ENCODE data around the gene ALCAM. TPM values are rescaled to one million over a fixed set of nuclear protein-coding genes. Genes with fewer than 3 reads are reported as not detected.

ALCAM gene
- polyA plus RNA-seq, 4 donors: 9.2 to 27.9 (median 12.5) TPM

GRCh38 chr3:105614288-105615030 lies 247.8 kb downstream of the ALCAM start:
- Histone ChIP-seq H3K36me3 (ENCODE audit: control insufficient read depth in 3 of 3, insufficient read depth in 2 of 3, low read depth in 1 of 3, low read length in 3 of 3) (no peaks in the 10 kb centered on the region), H3K4me3 (ENCODE audit: low read depth in 1 of 3, low read length in 3 of 3) (no peak overlapping the region), H3K27ac (ENCODE audit: low read depth in 1 of 3, low read length in 2 of 3) (no peak overlapping the region), H3K9me3 (ENCODE audit: control insufficient read depth in 2 of 2, insufficient read depth in 1 of 2, low read depth in 1 of 2, low read length in 1 of 2) (no peaks in the 10 kb centered on the region), H3K4me1 (ENCODE audit: control insufficient read depth in 3 of 3, insufficient read depth in 2 of 3, low read depth in 1 of 3, low read length in 2 of 3) (no peaks in the 10 kb centered on the region), H3K27me3 (ENCODE audit: control insufficient read depth in 3 of 3, insufficient read depth in 3 of 3, low read length in 3 of 3) (no peaks in the 10 kb centered on the region)
- FAIRE-seq (no peak), DNase-seq (peak; percentile 8 to 35)

- H3K36me3 ChIP-seq (ENCODE audit: control insufficient read depth in 3 of 3, insufficient read depth in 2 of 3, low read depth in 1 of 3, low read length in 3 of 3): no peaks in the 10 kb centered on the region
- no peaks in the 10 kb centered on the region for H3K27me3 ChIP-seq (ENCODE audit: control insufficient read depth in 3 of 3, insufficient read depth in 3 of 3, low read length in 3 of 3)
- H3K9me3 ChIP-seq (ENCODE audit: control insufficient read depth in 2 of 2, insufficient read depth in 1 of 2, low read depth in 1 of 2, low read length in 1 of 2): no peaks in the 10 kb centered on the region
- FAIRE-seq: no peak
- DNase-seq: no peak
- no peaks in the 10 kb centered on the region for H3K4me1 ChIP-seq (ENCODE audit: control insufficient read depth in 3 of 3, insufficient read depth in 2 of 3, low read depth in 1 of 3, low read length in 2 of 3)
- H3K27ac ChIP-seq (ENCODE audit: low read depth in 1 of 3, low read length in 2 of 3): no peak overlapping the region
- H3K4me3 ChIP-seq (ENCODE audit: low read depth in 1 of 3, low read length in 3 of 3): no peak overlapping the region
- WGBS, 3 donors: 86 to 94% (median 90%) methylated on average over 3 of the region's 3 CpGs
Observed at GRCh38 chr3:105615814-105616213, 249.1 kb downstream of the ALCAM start.

GRCh38 chr3:105616374-105617121 lies 249.8 kb downstream of the ALCAM start:
- Histone ChIP-seq H3K4me3 (ENCODE audit: low read depth in 1 of 3, low read length in 3 of 3) (no peak overlapping the region), H3K27ac (ENCODE audit: low read depth in 1 of 3, low read length in 2 of 3) (no peak overlapping the region), H3K27me3 (ENCODE audit: control insufficient read depth in 3 of 3, insufficient read depth in 3 of 3, low read length in 3 of 3) (no peaks in the 10 kb centered on the region), H3K4me1 (ENCODE audit: control insufficient read depth in 3 of 3, insufficient read depth in 2 of 3, low read depth in 1 of 3, low read length in 2 of 3) (no peaks in the 10 kb centered on the region), H3K36me3 (ENCODE audit: control insufficient read depth in 3 of 3, insufficient read depth in 2 of 3, low read depth in 1 of 3, low read length in 3 of 3) (no peaks in the 10 kb centered on the region), H3K9me3 (ENCODE audit: control insufficient read depth in 2 of 2, insufficient read depth in 1 of 2, low read depth in 1 of 2, low read length in 1 of 2) (no peaks in the 10 kb centered on the region)
- FAIRE-seq (no peak), DNase-seq (no peak)
- 73 to 82% (median 82%) methylated on average over 5 of the region's 5 CpGs for WGBS, 3 donors

- WGBS, 3 donors: 80 to 91% (median 90%) methylated on average over 5 of the region's 5 CpGs
- Histone ChIP-seq H3K4me3 (ENCODE audit: low read depth in 1 of 3, low read length in 3 of 3) (no peak overlapping the region), H3K27me3 (ENCODE audit: control insufficient read depth in 3 of 3, insufficient read depth in 3 of 3, low read length in 3 of 3) (no peaks in the 10 kb centered on the region), H3K4me1 (ENCODE audit: control insufficient read depth in 3 of 3, insufficient read depth in 2 of 3, low read depth in 1 of 3, low read length in 2 of 3) (no peaks in the 10 kb centered on the region), H3K36me3 (ENCODE audit: control insufficient read depth in 3 of 3, insufficient read depth in 2 of 3, low read depth in 1 of 3, low read length in 3 of 3) (no peaks in the 10 kb centered on the region), H3K27ac (ENCODE audit: low read depth in 1 of 3, low read length in 2 of 3) (no peak overlapping the region), H3K9me3 (ENCODE audit: control insufficient read depth in 2 of 2, insufficient read depth in 1 of 2, low read depth in 1 of 2, low read length in 1 of 2) (no peaks in the 10 kb centered on the region)
- FAIRE-seq (no peak), DNase-seq (no peak)
Observed at GRCh38 chr3:105618556-105618955, 251.8 kb downstream of the ALCAM start.

DNA sequence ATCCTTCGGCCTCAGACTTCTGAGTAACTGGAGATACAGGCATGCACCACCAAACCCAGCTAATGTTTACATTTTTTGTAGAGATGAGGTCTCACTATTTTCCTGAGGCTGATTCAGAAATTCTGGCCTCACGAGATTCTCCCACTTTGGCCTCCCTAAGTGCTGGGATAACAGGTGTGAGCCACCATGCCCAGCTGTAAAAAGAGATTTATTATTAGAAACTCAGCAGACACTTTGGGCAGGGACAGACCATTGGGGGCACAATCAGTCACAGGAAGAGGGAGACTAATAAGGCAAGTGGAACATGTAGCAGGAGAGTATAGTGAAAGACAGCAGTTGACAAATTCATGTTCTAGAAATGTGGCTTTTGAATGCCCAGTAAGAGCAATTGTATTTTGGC lies 252.9 kb downstream of the ALCAM start:
- FAIRE-seq: no peak
- 92 to 96% (median 94%) methylated on average over 2 of the region's 2 CpGs for WGBS, 3 donors
- H3K27me3 ChIP-seq (ENCODE audit: control insufficient read depth in 3 of 3, insufficient read depth in 3 of 3, low read length in 3 of 3): no peaks in the 10 kb centered on the region

GRCh38 chr3:105620236-105620635 lies 253.5 kb downstream of the ALCAM start:
- Histone ChIP-seq H3K4me3 (ENCODE audit: low read depth in 1 of 3, low read length in 3 of 3) (no peak overlapping the region), H3K27ac (ENCODE audit: low read depth in 1 of 3, low read length in 2 of 3) (no peak overlapping the region), H3K36me3 (ENCODE audit: control insufficient read depth in 3 of 3, insufficient read depth in 2 of 3, low read depth in 1 of 3, low read length in 3 of 3) (no peaks in the 10 kb centered on the region), H3K9me3 (ENCODE audit: control insufficient read depth in 2 of 2, insufficient read depth in 1 of 2, low read depth in 1 of 2, low read length in 1 of 2) (no peaks in the 10 kb centered on the region), H3K4me1 (ENCODE audit: control insufficient read depth in 3 of 3, insufficient read depth in 2 of 3, low read depth in 1 of 3, low read length in 2 of 3) (no peaks in the 10 kb centered on the region), H3K27me3 (ENCODE audit: control insufficient read depth in 3 of 3, insufficient read depth in 3 of 3, low read length in 3 of 3) (no peaks in the 10 kb centered on the region)
- no peak for DNase-seq
- WGBS, 3 donors: 74 to 85% (median 83%) methylated on average over 2 of the region's 2 CpGs
- FAIRE-seq: no peak

More for the DNA sequence above, 252.9 kb downstream of the ALCAM start:
- Histone ChIP-seq H3K27ac (ENCODE audit: low read depth in 1 of 3, low read length in 2 of 3) (no peak overlapping the region), H3K36me3 (ENCODE audit: control insufficient read depth in 3 of 3, insufficient read depth in 2 of 3, low read depth in 1 of 3, low read length in 3 of 3) (no peaks in the 10 kb centered on the region), H3K9me3 (ENCODE audit: control insufficient read depth in 2 of 2, insufficient read depth in 1 of 2, low read depth in 1 of 2, low read length in 1 of 2) (no peaks in the 10 kb centered on the region), H3K4me1 (ENCODE audit: control insufficient read depth in 3 of 3, insufficient read depth in 2 of 3, low read depth in 1 of 3, low read length in 2 of 3) (no peaks in the 10 kb centered on the region), H3K4me3 (ENCODE audit: low read depth in 1 of 3, low read length in 3 of 3) (no peak overlapping the region)
- no peak for DNase-seq

- Histone ChIP-seq H3K4me1 (ENCODE audit: control insufficient read depth in 3 of 3, insufficient read depth in 2 of 3, low read depth in 1 of 3, low read length in 2 of 3) (no peaks in the 10 kb centered on the region), H3K27me3 (ENCODE audit: control insufficient read depth in 3 of 3, insufficient read depth in 3 of 3, low read length in 3 of 3) (no peaks in the 10 kb centered on the region), H3K9me3 (ENCODE audit: control insufficient read depth in 2 of 2, insufficient read depth in 1 of 2, low read depth in 1 of 2, low read length in 1 of 2) (no peaks in the 10 kb centered on the region), H3K36me3 (ENCODE audit: control insufficient read depth in 3 of 3, insufficient read depth in 2 of 3, low read depth in 1 of 3, low read length in 3 of 3) (no peaks in the 10 kb centered on the region), H3K27ac (ENCODE audit: low read depth in 1 of 3, low read length in 2 of 3) (no peak overlapping the region), H3K4me3 (ENCODE audit: low read depth in 1 of 3, low read length in 3 of 3) (no peak overlapping the region)
- FAIRE-seq: no peak
- no peak for DNase-seq
Observed at GRCh38 chr3:105622169-105622568, 255.5 kb downstream of the ALCAM start.

Data from small intestine (tissue), 7 donors.